Measurements from ENCODE around the gene GIGYF2. TPM values are rescaled to one million over a fixed set of nuclear protein-coding genes. Genes with fewer than 3 reads are reported as not detected.
A peak's percentile ranks its signal among the peaks of the same experiment; 100 is the strongest.

Gene GIGYF2
- total RNA-seq, 2 donors from 2014 or later = 62.5 to 72.3 TPM

DNA sequence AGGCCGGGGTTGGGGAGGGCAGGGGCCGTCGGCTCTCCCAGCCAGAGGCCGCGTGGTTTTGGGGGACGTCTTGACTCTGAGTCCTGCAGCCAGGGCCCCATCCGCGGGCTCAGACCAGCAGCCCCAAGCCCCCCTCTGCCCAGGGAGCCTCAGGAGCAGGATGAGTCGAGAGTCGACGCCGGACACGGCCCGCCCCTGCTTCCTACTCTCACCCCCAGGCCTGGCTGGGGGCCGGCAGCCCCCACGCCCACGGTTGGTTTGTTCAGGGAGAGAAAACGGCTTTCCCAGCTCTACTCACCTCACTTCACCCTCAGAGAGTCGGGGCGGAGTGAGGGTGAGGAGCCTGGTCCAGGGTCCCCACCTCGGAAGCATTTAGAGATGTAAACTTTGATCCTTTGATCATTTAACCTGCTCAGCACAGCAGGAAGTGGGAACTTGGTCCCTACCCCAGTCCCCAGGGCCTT, 179.9 kb downstream of the GIGYF2 start:
- peaks cover 20% of the 10 kb centered on the region for H3K27me3 ChIP-seq (ENCODE audit: control insufficient read depth, insufficient read depth, low read length, poor library complexity, severe bottlenecking)
- H3K9me3 ChIP-seq (ENCODE audit: control insufficient read depth, low read length) = no peaks in the 10 kb centered on the region
- peaks cover 29% of the 10 kb centered on the region for H3K27me3 Mint-ChIP-seq (ENCODE audit: insufficient read depth)
- H3K36me3 ChIP-seq (ENCODE audit: control insufficient read depth, insufficient read depth, low read length) = no peaks in the 10 kb centered on the region
- H3K4me3 Mint-ChIP-seq = peak overlapping the region; percentile 45
- no peak overlapping the region for H3K27ac Mint-ChIP-seq
- no peaks in the 10 kb centered on the region for H3K9me3 Mint-ChIP-seq
- no peak overlapping the region for H3K27ac ChIP-seq (ENCODE audit: low read depth, low read length)
- TF ChIP-seq, protein P1, sequence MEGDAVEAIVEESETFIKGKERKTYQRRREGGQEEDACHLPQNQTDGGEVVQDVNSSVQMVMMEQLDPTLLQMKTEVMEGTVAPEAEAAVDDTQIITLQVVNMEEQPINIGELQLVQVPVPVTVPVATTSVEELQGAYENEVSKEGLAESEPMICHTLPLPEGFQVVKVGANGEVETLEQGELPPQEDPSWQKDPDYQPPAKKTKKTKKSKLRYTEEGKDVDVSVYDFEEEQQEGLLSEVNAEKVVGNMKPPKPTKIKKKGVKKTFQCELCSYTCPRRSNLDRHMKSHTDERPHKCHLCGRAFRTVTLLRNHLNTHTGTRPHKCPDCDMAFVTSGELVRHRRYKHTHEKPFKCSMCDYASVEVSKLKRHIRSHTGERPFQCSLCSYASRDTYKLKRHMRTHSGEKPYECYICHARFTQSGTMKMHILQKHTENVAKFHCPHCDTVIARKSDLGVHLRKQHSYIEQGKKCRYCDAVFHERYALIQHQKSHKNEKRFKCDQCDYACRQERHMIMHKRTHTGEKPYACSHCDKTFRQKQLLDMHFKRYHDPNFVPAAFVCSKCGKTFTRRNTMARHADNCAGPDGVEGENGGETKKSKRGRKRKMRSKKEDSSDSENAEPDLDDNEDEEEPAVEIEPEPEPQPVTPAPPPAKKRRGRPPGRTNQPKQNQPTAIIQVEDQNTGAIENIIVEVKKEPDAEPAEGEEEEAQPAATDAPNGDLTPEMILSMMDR (conservative IDR thresholded peaks at IDR 0.05) = no peak
- H3K36me3 Mint-ChIP-seq (ENCODE audit: low read depth) = no peaks in the 10 kb centered on the region
- peak overlapping the region; percentile 75 for H3K4me3 ChIP-seq (ENCODE audit: low read length)
- DNase-seq = no peak
- no peaks in the 10 kb centered on the region for H3K4me1 Mint-ChIP-seq
- no peaks in the 10 kb centered on the region for H3K4me1 ChIP-seq (ENCODE audit: control insufficient read depth, insufficient read depth, low read length)
- 40 to 49% methylated on average over 10 to 21 of the region's 21 CpGs for WGBS, 2 experiments (ENCODE audit: insufficient coverage in 1 of 2, insufficient read length in 1 of 2)
- no peak overlapping the region for H3K9ac ChIP-seq (ENCODE audit: extremely low read depth, low read length, poor library complexity, severe bottlenecking)

DNA sequence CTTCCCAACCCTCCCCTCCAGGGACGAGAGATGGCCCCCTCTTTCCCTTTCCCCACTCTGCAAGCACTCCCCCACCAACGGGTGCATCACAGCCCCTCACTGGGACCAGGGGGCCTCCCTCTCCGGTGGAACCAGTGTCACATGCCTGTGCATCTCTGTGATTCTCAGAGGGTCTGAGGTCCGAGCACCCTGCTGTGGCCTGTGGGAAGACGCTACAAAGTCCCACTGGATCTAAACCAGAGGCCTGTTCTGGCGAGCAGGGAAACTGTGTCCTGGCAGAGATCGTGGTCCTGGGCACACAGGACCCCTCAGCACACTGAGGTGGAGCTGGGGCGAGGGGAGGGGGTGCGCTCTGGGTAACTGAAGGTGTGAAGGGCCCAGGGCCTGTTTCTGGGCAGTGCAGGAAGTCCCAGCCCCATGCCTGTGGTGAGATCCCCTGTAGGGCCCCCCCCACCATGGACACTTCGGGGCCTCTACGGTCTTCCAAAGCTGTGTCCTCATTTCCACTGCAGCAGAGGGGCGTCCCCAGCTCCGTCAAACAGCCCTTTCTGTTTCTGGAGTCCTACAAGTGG, 180.9 kb downstream of the GIGYF2 start:
- TF ChIP-seq, protein P1 (conservative IDR thresholded peaks at IDR 0.05) = no peak
- H3K4me3 Mint-ChIP-seq = peak overlapping the region; percentile 45

DNA sequence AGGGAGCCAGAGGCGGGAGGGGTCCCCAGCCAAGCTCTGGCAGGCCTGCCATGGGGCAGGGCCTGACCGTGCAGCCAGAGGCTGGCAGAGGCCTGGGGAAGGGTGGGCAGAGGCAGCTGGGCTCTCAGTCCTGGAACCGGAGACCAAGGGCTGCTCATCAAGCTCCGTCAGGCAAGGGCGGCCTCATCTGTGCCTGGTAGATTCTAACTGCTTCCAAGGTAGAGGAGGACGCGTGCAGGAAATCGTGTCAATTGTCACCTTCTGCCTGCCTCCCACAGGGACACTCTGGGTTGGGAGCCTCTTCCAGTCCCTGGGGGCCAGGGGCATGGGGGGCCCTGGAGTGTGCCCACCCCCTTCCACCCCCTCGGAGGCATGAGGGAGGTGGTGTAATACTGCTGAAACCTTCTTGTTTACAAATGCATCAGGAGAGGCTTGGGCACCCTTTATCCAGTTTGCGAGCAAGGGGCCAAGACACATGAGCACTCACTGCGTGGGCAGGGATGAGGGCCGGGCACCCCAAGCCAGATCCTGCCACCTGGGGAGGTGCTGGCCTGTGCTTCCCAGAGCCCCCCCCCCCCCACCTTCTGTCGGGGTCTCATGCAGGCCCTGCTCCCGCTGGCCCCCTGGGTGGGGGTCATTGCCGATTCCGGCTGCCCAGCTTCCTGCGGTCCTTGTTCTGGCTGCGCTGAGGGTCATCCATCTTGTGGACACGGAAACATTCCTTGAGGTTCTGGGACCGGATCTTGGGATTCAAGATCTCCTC, 181.9 kb downstream of the GIGYF2 start:
- DNase-seq = peak; percentile 33
- H3K9ac ChIP-seq (ENCODE audit: extremely low read depth, low read length, poor library complexity, severe bottlenecking) = no peak overlapping the region
- H3K4me3 Mint-ChIP-seq = no peak overlapping the region
- H3K9me3 Mint-ChIP-seq = no peaks in the 10 kb centered on the region
- no peaks in the 10 kb centered on the region for H3K36me3 ChIP-seq (ENCODE audit: control insufficient read depth, insufficient read depth, low read length)
- TF ChIP-seq, protein P1 (conservative IDR thresholded peaks at IDR 0.05) = no peak
- H3K4me1 Mint-ChIP-seq = no peaks in the 10 kb centered on the region
- H3K27ac ChIP-seq (ENCODE audit: low read depth, low read length) = no peak overlapping the region
- H3K36me3 Mint-ChIP-seq (ENCODE audit: low read depth) = no peaks in the 10 kb centered on the region
- peaks cover 20% of the 10 kb centered on the region for H3K27me3 ChIP-seq (ENCODE audit: control insufficient read depth, insufficient read depth, low read length, poor library complexity, severe bottlenecking)
- no peaks in the 10 kb centered on the region for H3K9me3 ChIP-seq (ENCODE audit: control insufficient read depth, low read length)
- peaks cover 29% of the 10 kb centered on the region for H3K27me3 Mint-ChIP-seq (ENCODE audit: insufficient read depth)
- no peak overlapping the region for H3K27ac Mint-ChIP-seq
- H3K4me1 ChIP-seq (ENCODE audit: control insufficient read depth, insufficient read depth, low read length) = no peaks in the 10 kb centered on the region
- no peak overlapping the region for H3K4me3 ChIP-seq (ENCODE audit: low read length)
- WGBS, 2 experiments (ENCODE audit: insufficient coverage in 1 of 2, insufficient read length in 1 of 2) = 90 to 93% methylated on average over 17 to 20 of the region's 20 CpGs

More for the DNA sequence above, 180.9 kb downstream of the GIGYF2 start:
- Histone ChIP-seq H3K36me3 (ENCODE audit: control insufficient read depth, insufficient read depth, low read length) (no peaks in the 10 kb centered on the region), H3K4me3 (ENCODE audit: low read length) (no peak overlapping the region), H3K9ac (ENCODE audit: extremely low read depth, low read length, poor library complexity, severe bottlenecking) (no peak overlapping the region), H3K27ac (ENCODE audit: low read depth, low read length) (no peak overlapping the region), H3K27me3 (ENCODE audit: control insufficient read depth, insufficient read depth, low read length, poor library complexity, severe bottlenecking) (peaks cover 20% of the 10 kb centered on the region), H3K9me3 (ENCODE audit: control insufficient read depth, low read length) (no peaks in the 10 kb centered on the region), H3K4me1 (ENCODE audit: control insufficient read depth, insufficient read depth, low read length) (no peaks in the 10 kb centered on the region)
- 92 to 96% methylated on average over 10 to 13 of the region's 13 CpGs for WGBS, 2 experiments (ENCODE audit: insufficient coverage in 1 of 2, insufficient read length in 1 of 2)
- no peaks in the 10 kb centered on the region for H3K9me3 Mint-ChIP-seq
- H3K27ac Mint-ChIP-seq = no peak overlapping the region
- H3K27me3 Mint-ChIP-seq (ENCODE audit: insufficient read depth) = peaks cover 29% of the 10 kb centered on the region
- no peaks in the 10 kb centered on the region for H3K4me1 Mint-ChIP-seq
- no peaks in the 10 kb centered on the region for H3K36me3 Mint-ChIP-seq (ENCODE audit: low read depth)
- no peak for DNase-seq
